SJSA1 (cell line): Measurements from ENCODE around the gene U2SURP. TPM values are rescaled to one million over a fixed set of nuclear protein-coding genes. Genes with fewer than 3 reads are reported as not detected.
"Not testable (repeated sequence)": the region's sequence is repeated elsewhere in the genome, so short reads cannot be mapped to it uniquely, and the experiment has no call there.

Experiments
- DNase-seq, 2 experiments: peaks; one replicate each; pipeline ENCODE4 v3.0.0-alpha.2; 2015 to 2020; ENCODE audit warnings: low spot score in 2 of 2, low read depth in 1 of 2
- H3K27ac ChIP-seq: fragments of 250-450 bp; sonication (Bioruptor Pico); 2 replicates; pipeline ENCODE4 v1.5.1; 2020; ENCODE audit warnings: mild to moderate bottlenecking, moderate library complexity
- H3K27me3 ChIP-seq: fragments of 250-450 bp; sonication (Bioruptor Pico); replicated peaks from 2 replicates; pipeline ENCODE4 v1.5.1; 2020; ENCODE audit warnings: mild to moderate bottlenecking, moderate library complexity
- H3K36me3 ChIP-seq: fragments of 250-450 bp; sonication (Bioruptor Pico); 2 replicates; pipeline ENCODE4 v1.5.1; 2020; ENCODE audit warnings: mild to moderate bottlenecking
- H3K4me1 ChIP-seq: fragments of 250-450 bp; sonication (Bioruptor Pico); replicated peaks from 2 replicates; pipeline ENCODE4 v1.6.1; 2021; ENCODE audit warnings: mild to moderate bottlenecking
- H3K4me3 ChIP-seq: fragments of 250-450 bp; sonication (Bioruptor Pico); 2 replicates; pipeline ENCODE4 v1.5.1; 2020; ENCODE audit warnings: mild to moderate bottlenecking
- H3K9me3 ChIP-seq: fragments of 250-450 bp; sonication (Bioruptor Pico); replicated peaks from 2 replicates; pipeline ENCODE4 v1.5.1; 2020; ENCODE audit warnings: mild to moderate bottlenecking
- total RNA-seq: library from RNA; depleted of rRNA; stranded (reverse); fragments of >200 nt; shearing (Covaris generic); gene quantifications from 2 replicates; pipeline ENCODE4 v1.2.3, GENCODE V29; 2014

The U2SURP gene
- total RNA-seq, 1 experiment from 2014 or later, result 76.0 TPM

- Histone ChIP-seq H3K4me3 (no peak overlapping the region), H3K27me3 (no peaks in the 10 kb centered on the region), H3K27ac (no peak overlapping the region), H3K4me1 (peaks cover 9% of the 10 kb centered on the region), H3K36me3 (peaks cover 63% of the 10 kb centered on the region), H3K9me3 (no peaks in the 10 kb centered on the region)
- DNase-seq, result no peak
Observed at GRCh38 chr3:143054011-143054410, 52.6 kb downstream of the U2SURP start.

GRCh38 chr3:143056372-143056771, 55.0 kb downstream of the U2SURP start:
- Histone ChIP-seq H3K36me3 (peaks cover 51% of the 10 kb centered on the region), H3K9me3 (no peaks in the 10 kb centered on the region), H3K27ac (peak overlapping the region; percentile 39; the same call in 1 of the 2 replicates), H3K4me1 (peaks cover 9% of the 10 kb centered on the region), H3K27me3 (no peaks in the 10 kb centered on the region), H3K4me3 (no peak overlapping the region)
- DNase-seq, result peak in 1 of 2 experiments; percentile 25

- no peak overlapping the region for H3K27ac ChIP-seq
- no peaks in the 10 kb centered on the region for H3K9me3 ChIP-seq
- H3K4me1 ChIP-seq, result peaks cover 16% of the 10 kb centered on the region
- no peak for DNase-seq
- no peaks in the 10 kb centered on the region for H3K27me3 ChIP-seq
- H3K4me3 ChIP-seq, result no peak overlapping the region
- H3K36me3 ChIP-seq, result peaks cover 28% of the 10 kb centered on the region
Observed at GRCh38 chr3:143060906-143061305, 59.5 kb downstream of the U2SURP start.

- Histone ChIP-seq H3K27me3 (no peaks in the 10 kb centered on the region), H3K4me1 (peaks cover 8% of the 10 kb centered on the region), H3K36me3 (peaks cover 10% of the 10 kb centered on the region), H3K4me3 (no peak overlapping the region), H3K27ac (0 out of 2 replicates have a peak overlapping the region, but pooled peaks have one; percentile 20), H3K9me3 (no peaks in the 10 kb centered on the region)
- peak in 1 of 2 experiments; percentile 20 for DNase-seq
Observed at GRCh38 chr3:143063018-143063417, 61.6 kb downstream of the U2SURP start.

GRCh38 chr3:143064777-143065176, 63.4 kb downstream of the U2SURP start:
- Histone ChIP-seq H3K36me3 (peaks cover 8% of the 10 kb centered on the region; the same call in 1 of the 2 replicates), H3K27me3 (no peaks in the 10 kb centered on the region), H3K9me3 (no peaks in the 10 kb centered on the region), H3K4me3 (no peak overlapping the region), H3K27ac (no peak overlapping the region), H3K4me1 (peaks cover 8% of the 10 kb centered on the region)
- no peak for DNase-seq

- H3K27ac ChIP-seq, result no peak overlapping the region
- no peak overlapping the region for H3K4me3 ChIP-seq
- no peaks in the 10 kb centered on the region for H3K27me3 ChIP-seq
- H3K9me3 ChIP-seq, result no peaks in the 10 kb centered on the region
- H3K36me3 ChIP-seq, result peaks cover 8% of the 10 kb centered on the region; the same call in 1 of the 2 replicates
- H3K4me1 ChIP-seq, result peaks cover 8% of the 10 kb centered on the region
- DNase-seq, result no peak
Observed at GRCh38 chr3:143065364-143065763, 64.0 kb downstream of the U2SURP start.

- H3K9me3 ChIP-seq, result no peaks in the 10 kb centered on the region
- no peak overlapping the region for H3K4me3 ChIP-seq
- DNase-seq, result no peak
- H3K36me3 ChIP-seq, result peaks cover 8% of the 10 kb centered on the region; the same call in 1 of the 2 replicates
- H3K27me3 ChIP-seq, result no peaks in the 10 kb centered on the region
- no peak overlapping the region for H3K27ac ChIP-seq
- peaks cover 8% of the 10 kb centered on the region for H3K4me1 ChIP-seq
Observed at GRCh38 chr3:143066033-143066432, 64.7 kb downstream of the U2SURP start.

GRCh38 chr3:143067201-143067600, 65.8 kb downstream of the U2SURP start:
- peaks cover 8% of the 10 kb centered on the region for H3K4me1 ChIP-seq
- no peak for DNase-seq
- no peak overlapping the region for H3K4me3 ChIP-seq
- H3K27ac ChIP-seq, result no peak overlapping the region
- no peaks in the 10 kb centered on the region for H3K9me3 ChIP-seq
- H3K36me3 ChIP-seq, result peaks cover 7% of the 10 kb centered on the region; the same call in 1 of the 2 replicates
- H3K27me3 ChIP-seq, result no peaks in the 10 kb centered on the region

- H3K27me3 ChIP-seq, result no peaks in the 10 kb centered on the region
- H3K4me3 ChIP-seq, result no peak overlapping the region
- no peak overlapping the region for H3K27ac ChIP-seq
- DNase-seq, result no peak
- no peaks in the 10 kb centered on the region for H3K9me3 ChIP-seq
- H3K4me1 ChIP-seq, result peaks cover 2% of the 10 kb centered on the region
- no peaks in the 10 kb centered on the region for H3K36me3 ChIP-seq
Observed at GRCh38 chr3:143068059-143068458, 66.7 kb downstream of the U2SURP start.

- Histone ChIP-seq H3K9me3 (no peaks in the 10 kb centered on the region), H3K4me3 (no peak overlapping the region), H3K36me3 (no peaks in the 10 kb centered on the region), H3K27me3 (no peaks in the 10 kb centered on the region), H3K4me1 (no peaks in the 10 kb centered on the region), H3K27ac (no peak overlapping the region)
- peak in 1 of 2 experiments; percentile 17 for DNase-seq
Observed at GRCh38 chr3:143070977-143071551, 69.7 kb downstream of the U2SURP start.

GRCh38 chr3:143071776-143072175, 70.4 kb downstream of the U2SURP start:
- Histone ChIP-seq H3K9me3 (no peaks in the 10 kb centered on the region), H3K27ac (no peak overlapping the region), H3K4me3 (no peak overlapping the region), H3K36me3 (no peaks in the 10 kb centered on the region), H3K27me3 (no peaks in the 10 kb centered on the region), H3K4me1 (no peaks in the 10 kb centered on the region)
- DNase-seq, result no peak

- not testable (repeated sequence) for H3K27ac ChIP-seq, H3K4me3 ChIP-seq, H3K36me3 ChIP-seq, H3K4me1 ChIP-seq, H3K9me3 ChIP-seq, DNase-seq, H3K27me3 ChIP-seq
Observed at GRCh38 chr3:143072298-143073020, 71.1 kb downstream of the U2SURP start.

- not testable (repeated sequence) for H3K4me1 ChIP-seq, H3K4me3 ChIP-seq, H3K9me3 ChIP-seq, H3K27me3 ChIP-seq, H3K36me3 ChIP-seq, H3K27ac ChIP-seq, DNase-seq
Observed at GRCh38 chr3:143073541-143073940, 72.2 kb downstream of the U2SURP start.

- H3K4me3 ChIP-seq, H3K9me3 ChIP-seq, H3K27me3 ChIP-seq, DNase-seq, H3K27ac ChIP-seq, H3K4me1 ChIP-seq, H3K36me3 ChIP-seq: not testable (repeated sequence)
Observed at GRCh38 chr3:143073983-143074382, 72.6 kb downstream of the U2SURP start.
